ENCODE results near the gene PRKAR2B. TPM values are rescaled to one million over a fixed set of nuclear protein-coding genes. Genes with fewer than 3 reads are reported as not detected.

PRKAR2B gene
- total and polyA plus RNA-seq, 4 donors = 0.88 to 41.8 (median 1.6) TPM

DNA sequence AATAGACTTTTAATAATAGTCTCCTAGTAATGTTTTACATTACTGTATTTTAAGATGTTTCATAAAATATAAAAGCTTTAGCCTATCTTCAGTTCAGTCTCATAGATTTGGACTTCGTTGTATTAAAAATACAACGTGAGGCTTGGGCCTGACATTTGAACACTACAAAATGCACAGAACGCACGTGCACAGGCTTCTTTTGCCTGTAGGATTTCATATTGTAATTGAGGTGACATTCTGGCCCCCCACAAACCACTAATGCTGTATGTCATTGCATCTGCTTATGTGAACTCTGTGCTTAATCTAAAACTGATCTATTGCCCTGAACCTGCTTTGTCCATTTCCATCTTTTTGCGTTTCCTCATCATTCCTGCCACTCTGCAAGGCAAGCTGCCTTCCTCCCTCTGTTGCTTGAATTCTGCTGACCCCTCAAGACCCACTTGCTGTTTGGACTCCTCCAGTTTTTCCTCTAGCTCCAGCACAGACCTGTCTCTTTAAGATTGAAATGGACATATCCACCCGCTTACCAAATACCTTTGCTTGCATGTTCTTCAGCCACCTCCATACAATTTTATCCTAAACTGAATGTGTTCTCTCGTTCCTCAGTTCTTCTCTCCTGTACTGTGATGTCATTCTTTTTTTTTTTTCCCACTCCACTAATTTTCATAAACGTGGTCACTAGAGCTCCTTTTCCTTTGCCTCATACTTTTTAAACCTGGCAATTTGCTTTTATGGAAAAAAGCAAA, 12.4 kb downstream of the PRKAR2B start:
- no peak for TF ChIP-seq YY1 (IDR thresholded peaks at IDR 0.05)
- 81% methylated on average over 8 of the region's 8 CpGs for WGBS
- no peaks in the 10 kb centered on the region for H3K36me3 ChIP-seq (ENCODE audit: control insufficient read depth in 4 of 4, insufficient read depth in 3 of 4, low read depth in 1 of 4, low read length in 3 of 4)
- H3K9ac ChIP-seq (ENCODE audit: low read depth in 1 of 2, low read length in 2 of 2) = no peak overlapping the region
- H3K9me3 ChIP-seq (ENCODE audit: control insufficient read depth in 4 of 4, low read length in 3 of 4) = peaks cover 0 to 1% (median 0%) of the 10 kb centered on the region in 4 donors
- H3K4me3 ChIP-seq (ENCODE audit: low read depth in 1 of 3, low read length in 3 of 3) = no peak overlapping the region
- no peak overlapping the region for H3K27ac ChIP-seq (ENCODE audit: low read depth in 1 of 2, low read length in 2 of 2)
- no peaks in the 10 kb centered on the region for H3K4me1 ChIP-seq (ENCODE audit: control insufficient read depth in 4 of 4, insufficient read depth in 4 of 4, low read length in 3 of 4)
- no peaks in the 10 kb centered on the region for H3K27me3 ChIP-seq (ENCODE audit: control insufficient read depth in 4 of 4, insufficient read depth in 4 of 4, low read length in 3 of 4)
- DNase-seq (ENCODE audit: low spot score) = no peak

GRCh38 chr7:107057474-107057833, 12.9 kb downstream of the PRKAR2B start:
- no peak overlapping the region for H3K27ac ChIP-seq (ENCODE audit: low read depth in 1 of 2, low read length in 2 of 2)
- 83% methylated on average over 3 of the region's 3 CpGs for WGBS
- TF ChIP-seq ZBTB33 (IDR thresholded peaks at IDR 0.05) (no peak), RAD21 (IDR thresholded peaks at IDR 0.05) (no peak), MAX (IDR thresholded peaks at IDR 0.05) (no peak), HNF4A (conservative IDR thresholded peaks at IDR 0.05) (no peak), YY1 (IDR thresholded peaks at IDR 0.05) (no peak)
- no peak overlapping the region for H3K9ac ChIP-seq (ENCODE audit: low read depth in 1 of 2, low read length in 2 of 2)
- no peaks in the 10 kb centered on the region for H3K36me3 ChIP-seq (ENCODE audit: control insufficient read depth in 4 of 4, insufficient read depth in 3 of 4, low read depth in 1 of 4, low read length in 3 of 4)
- H3K27me3 ChIP-seq (ENCODE audit: control insufficient read depth in 4 of 4, insufficient read depth in 4 of 4, low read length in 3 of 4) = no peaks in the 10 kb centered on the region
- no peaks in the 10 kb centered on the region for H3K4me1 ChIP-seq (ENCODE audit: control insufficient read depth in 4 of 4, insufficient read depth in 4 of 4, low read length in 3 of 4)
- no peak for DNase-seq (ENCODE audit: low spot score)
- H3K9me3 ChIP-seq (ENCODE audit: control insufficient read depth in 4 of 4, low read length in 3 of 4) = peaks cover 0 to 1% (median 0%) of the 10 kb centered on the region in 4 donors
- H3K4me3 ChIP-seq (ENCODE audit: low read depth in 1 of 3, low read length in 3 of 3) = no peak overlapping the region

- H3K4me1 ChIP-seq (ENCODE audit: control insufficient read depth in 4 of 4, insufficient read depth in 4 of 4, low read length in 3 of 4) = no peaks in the 10 kb centered on the region
Measured at GRCh38 chr7:107059468-107059867, 15.0 kb downstream of the PRKAR2B start.

More at GRCh38 chr7:107059468-107059867, 15.0 kb downstream of the PRKAR2B start:
- Histone ChIP-seq H3K4me3 (ENCODE audit: low read depth in 1 of 3, low read length in 3 of 3) (no peak overlapping the region), H3K9me3 (ENCODE audit: control insufficient read depth in 4 of 4, low read length in 3 of 4) (no peaks in the 10 kb centered on the region), H3K9ac (ENCODE audit: low read depth in 1 of 2, low read length in 2 of 2) (no peak overlapping the region), H3K27ac (ENCODE audit: low read depth in 1 of 2, low read length in 2 of 2) (no peak overlapping the region), H3K36me3 (ENCODE audit: control insufficient read depth in 4 of 4, insufficient read depth in 3 of 4, low read depth in 1 of 4, low read length in 3 of 4) (no peaks in the 10 kb centered on the region), H3K27me3 (ENCODE audit: control insufficient read depth in 4 of 4, insufficient read depth in 4 of 4, low read length in 3 of 4) (no peaks in the 10 kb centered on the region)
- DNase-seq (ENCODE audit: low spot score) = no peak
- no peak for TF ChIP-seq GABPA (IDR thresholded peaks at IDR 0.05 in 1 of 2, conservative IDR thresholded peaks at IDR 0.05 in 1 of 2)
- no peak for TF ChIP-seq HNF4A (conservative IDR thresholded peaks at IDR 0.05)
- TF ChIP-seq EGR1 (IDR thresholded peaks at IDR 0.05; ENCODE audit: low read depth in 2 of 2) = no peak
- no peak for TF ChIP-seq FOXA1 (IDR thresholded peaks at IDR 0.05)
- no peak for TF ChIP-seq ZBTB33 (IDR thresholded peaks at IDR 0.05)
- TF ChIP-seq SP1 (IDR thresholded peaks at IDR 0.05) = no peak
- TF ChIP-seq TAF1 (conservative IDR thresholded peaks at IDR 0.05) = no peak
- no peak for TF ChIP-seq MAX (IDR thresholded peaks at IDR 0.05)
- no peak for TF ChIP-seq YY1 (IDR thresholded peaks at IDR 0.05)
- TF ChIP-seq HNF4G (IDR thresholded peaks at IDR 0.05) = no peak
- no peak for TF ChIP-seq CTCF (IDR thresholded peaks at IDR 0.05; ENCODE audit: low read depth, low read length, missing input control)
- TF ChIP-seq NR2F2 (IDR thresholded peaks at IDR 0.05) = no peak
- TF ChIP-seq JUND (IDR thresholded peaks at IDR 0.05) = no peak
